GM12873 (cell line): ENCODE data around the gene GRAMD1B.

Experiments used
- CTCF ChIP-seq: IDR thresholded peaks from 2 replicates; pipeline ENCODE4 v1.5.1; 2012; ENCODE audit warnings: low read depth, mild to moderate bottlenecking, moderate library complexity, low read length, control low read depth; ENCODE audit not compliant: insufficient read depth; ENCODE audit errors: missing control alignments

GRAMD1B gene

GRCh38 chr11:123429913-123430720, at the start of gene GRAMD1B:
GRAMD1B (plus strand) TSS chr11:123430269; CDS start chr11:123430793, 524 bp downstream.
- no peak for TF ChIP-seq CTCF

- no peak for TF ChIP-seq CTCF
Observed at GRCh38 chr11:123381149-123381548, 48.9 kb upstream of the GRAMD1B start.

GRCh38 chr11:123381817-123382554, 48.1 kb upstream of the GRAMD1B start:
- no peak for TF ChIP-seq CTCF

GRCh38 chr11:123382555-123383074, 47.5 kb upstream of the GRAMD1B start:
- no peak for TF ChIP-seq CTCF

GRCh38 chr11:123384116-123384515, 46.0 kb upstream of the GRAMD1B start:
- TF ChIP-seq CTCF = no peak

GRCh38 chr11:123386796-123387510, 43.1 kb upstream of the GRAMD1B start:
- no peak for TF ChIP-seq CTCF
